Activated CD4-positive, alpha-beta memory T cell treated with anti-CD3 and anti-CD28 coated beads, Interleukin-2, amount 10 ng/mL, durations not matched to agents 7 days and 5 days (primary cell): ENCODE measurements around the gene CLN6. TPM values are rescaled to one million over a fixed set of nuclear protein-coding genes. Genes with fewer than 3 reads are reported as not detected.
"Not testable (repeated sequence)": the region's sequence is repeated elsewhere in the genome, so short reads cannot be mapped to it uniquely, and the experiment has no call there.

Experiments
- CTCF ChIA-PET: fragments of 350-600 bp; sonication (Branson Sonifier 250); formaldehyde crosslinking; loops from one replicate; lab custom pipeline; 2021; ENCODE audit warnings: antibody characterized with exemption, inconsistent platforms; lab: Charles Lee
- POLR2A ChIA-PET: fragments of 350-600 bp; sonication (Branson Sonifier 250); formaldehyde crosslinking; loops from one replicate; lab custom pipeline; 2021; ENCODE audit warnings: antibody characterized with exemption; lab: Charles Lee
- DNase-seq: peaks from one replicate; pipeline ENCODE4 v3.0.0-alpha.2; 2020
- H3K27ac Mint-ChIP-seq: one replicate; pipeline ENCODE4 v1.8.0; 2021; ENCODE audit warnings: mild to moderate bottlenecking, mixed read lengths
- H3K27me3 Mint-ChIP-seq: one replicate; pipeline ENCODE4 v1.8.0; 2021; ENCODE audit warnings: mixed read lengths
- H3K36me3 Mint-ChIP-seq: one replicate; pipeline ENCODE4 v1.8.0; 2021; ENCODE audit warnings: low read depth, mixed read lengths
- H3K4me1 Mint-ChIP-seq: one replicate; pipeline ENCODE4 v1.8.0; 2021; ENCODE audit warnings: mixed read lengths
- H3K4me3 Mint-ChIP-seq: one replicate; pipeline ENCODE4 v1.8.0; 2021; ENCODE audit warnings: mild to moderate bottlenecking, mixed read lengths
- H3K9me3 Mint-ChIP-seq: one replicate; pipeline ENCODE4 v1.8.0; 2021; ENCODE audit warnings: mixed read lengths
- total RNA-seq, 2 experiments: library from RNA; stranded (reverse); gene quantifications; one replicate each; pipeline ENCODE4 v1.2.3, GENCODE V29; 2021

Gene CLN6
- total RNA-seq, 2 experiments from 2014 or later, result 40.0 to 41.3 TPM

GRCh38 chr15:68208136-68208535, 21.4 kb downstream of the CLN6 start:
- CTCF ChIA-PET, result no interaction called here
- Mint-ChIP-seq H3K27ac (peak overlapping the region; percentile 86), H3K4me3 (no peak overlapping the region), H3K9me3 (no peaks in the 10 kb centered on the region), H3K4me1 (peaks cover 46% of the 10 kb centered on the region), H3K27me3 (no peaks in the 10 kb centered on the region), H3K36me3 (no peaks in the 10 kb centered on the region)
- POLR2A ChIA-PET, result interaction anchor here (3.5 kb wide), 1 partner anchor 20 kb away, joined by 17 read pairs; the partner anchor contains the start of gene CLN6
- no peak for DNase-seq

- H3K9me3 Mint-ChIP-seq, result no peaks in the 10 kb centered on the region
- CTCF ChIA-PET, result no interaction called here
Measured at GRCh38 chr15:68207176-68207935, 22.2 kb downstream of the CLN6 start.

GRCh38 chr15:68206711-68207151, 22.8 kb downstream of the CLN6 start:
- no peaks in the 10 kb centered on the region for H3K27me3 Mint-ChIP-seq
- H3K4me1 Mint-ChIP-seq, result peaks cover 47% of the 10 kb centered on the region
- no peaks in the 10 kb centered on the region for H3K36me3 Mint-ChIP-seq
- H3K9me3 Mint-ChIP-seq, result no peaks in the 10 kb centered on the region
- no peak for DNase-seq
- ChIA-PET POLR2A (interaction anchor here (0.6 to 1.1 kb wide), 3 partner anchors 9 to 183 kb away, joined by 3 to 4 read pairs (median 3); partner anchors contain the start of gene CLN6), CTCF (no interaction called here)
- peak overlapping the region; percentile 54 for H3K27ac Mint-ChIP-seq
- H3K4me3 Mint-ChIP-seq, result no peak overlapping the region

More at GRCh38 chr15:68207176-68207935, 22.2 kb downstream of the CLN6 start:
- Mint-ChIP-seq H3K4me1 (peaks cover 46% of the 10 kb centered on the region), H3K4me3 (no peak overlapping the region), H3K27ac (peak overlapping the region; percentile 62), H3K27me3 (no peaks in the 10 kb centered on the region), H3K36me3 (no peaks in the 10 kb centered on the region)
- POLR2A ChIA-PET, result interaction anchor here (0.6 to 1.0 kb wide), 2 partner anchors 22 to 182 kb away, joined by 3 to 4 read pairs; partner anchors contain the start of gene CLN6
- no peak for DNase-seq

- Mint-ChIP-seq H3K27ac (peak overlapping the region; percentile 68), H3K4me1 (peaks cover 47% of the 10 kb centered on the region), H3K4me3 (peak overlapping the region; percentile 67), H3K9me3 (no peaks in the 10 kb centered on the region), H3K36me3 (no peaks in the 10 kb centered on the region), H3K27me3 (no peaks in the 10 kb centered on the region)
- CTCF ChIA-PET, result no interaction called here
- POLR2A ChIA-PET, result interaction anchor here (1.0 to 1.2 kb wide), 3 partner anchors 9 to 13 kb away, joined by 3 read pairs; no protein-coding TSS in a partner anchor
- DNase-seq, result no peak
Measured at GRCh38 chr15:68205954-68206539, 23.5 kb downstream of the CLN6 start.

- no peak for DNase-seq
- Mint-ChIP-seq H3K36me3 (no peaks in the 10 kb centered on the region), H3K27me3 (no peaks in the 10 kb centered on the region), H3K4me3 (peak overlapping the region; percentile 67), H3K9me3 (no peaks in the 10 kb centered on the region), H3K4me1 (peaks cover 45% of the 10 kb centered on the region), H3K27ac (peak overlapping the region; percentile 68)
- ChIA-PET POLR2A (interaction anchor here (1.0 to 1.2 kb wide), 3 partner anchors 8 to 12 kb away, joined by 3 read pairs; no protein-coding TSS in a partner anchor), CTCF (no interaction called here)
Measured at GRCh38 chr15:68205558-68205944, 24.0 kb downstream of the CLN6 start.

GRCh38 chr15:68204776-68205557, 24.6 kb downstream of the CLN6 start, which contains the start of gene CALML4:
Gene CALML4 (minus strand): TSS chr15:68205332. CDS start chr15:68205247, 85 bp downstream.
- Mint-ChIP-seq H3K9me3 (no peaks in the 10 kb centered on the region), H3K27ac (peak within 1 kb of the TSS; percentile 68), H3K4me1 (peaks cover 42% of the 10 kb centered on the region), H3K4me3 (peak within 1 kb of the TSS; percentile 67), H3K27me3 (no peaks in the 10 kb centered on the region), H3K36me3 (no peaks in the 10 kb centered on the region)
- ChIA-PET CTCF (no interaction called here), POLR2A (interaction anchor here (1.2 kb wide), 1 partner anchor 9 kb away, joined by 3 read pairs; no protein-coding TSS in a partner anchor)
- no peak for DNase-seq

GRCh38 chr15:68204361-68204760, 25.2 kb downstream of the CLN6 start:
- peaks cover 36% of the 10 kb centered on the region for H3K4me1 Mint-ChIP-seq
- H3K36me3 Mint-ChIP-seq, result no peaks in the 10 kb centered on the region
- POLR2A ChIA-PET, result no interaction called here
- H3K9me3 Mint-ChIP-seq, result no peaks in the 10 kb centered on the region
- no peak overlapping the region for H3K27ac Mint-ChIP-seq
- CTCF ChIA-PET, result no interaction called here
- no peak for DNase-seq
- H3K27me3 Mint-ChIP-seq, result no peaks in the 10 kb centered on the region
- peak overlapping the region; percentile 67 for H3K4me3 Mint-ChIP-seq

- Mint-ChIP-seq H3K4me1 (peaks cover 32% of the 10 kb centered on the region), H3K27ac (no peak overlapping the region), H3K36me3 (no peaks in the 10 kb centered on the region), H3K4me3 (no peak overlapping the region), H3K9me3 (no peaks in the 10 kb centered on the region), H3K27me3 (no peaks in the 10 kb centered on the region)
- DNase-seq, result no peak
- CTCF ChIA-PET, result no interaction called here
- POLR2A ChIA-PET, result no interaction called here
Measured at GRCh38 chr15:68203956-68204355, 25.6 kb downstream of the CLN6 start.

- no peak overlapping the region for H3K27ac Mint-ChIP-seq
- H3K4me3 Mint-ChIP-seq, result no peak overlapping the region
- DNase-seq, result no peak
- POLR2A ChIA-PET, result no interaction called here
- no peaks in the 10 kb centered on the region for H3K9me3 Mint-ChIP-seq
- CTCF ChIA-PET, result no interaction called here
- H3K27me3 Mint-ChIP-seq, result no peaks in the 10 kb centered on the region
- H3K4me1 Mint-ChIP-seq, result peaks cover 27% of the 10 kb centered on the region
- H3K36me3 Mint-ChIP-seq, result no peaks in the 10 kb centered on the region
Measured at GRCh38 chr15:68203486-68203885, 26.0 kb downstream of the CLN6 start.

GRCh38 chr15:68202994-68203393, 26.5 kb downstream of the CLN6 start:
- H3K36me3 Mint-ChIP-seq, POLR2A ChIA-PET, H3K9me3 Mint-ChIP-seq, CTCF ChIA-PET, H3K27ac Mint-ChIP-seq, H3K4me3 Mint-ChIP-seq, DNase-seq, H3K27me3 Mint-ChIP-seq: not testable (repeated sequence)
- H3K4me1 Mint-ChIP-seq, result peaks cover 25% of the 10 kb centered on the region

- no peaks in the 10 kb centered on the region for H3K27me3 Mint-ChIP-seq
- CTCF ChIA-PET, result no interaction called here
- no peak overlapping the region for H3K4me3 Mint-ChIP-seq
- POLR2A ChIA-PET, result no interaction called here
- H3K27ac Mint-ChIP-seq, result no peak overlapping the region
- H3K9me3 Mint-ChIP-seq, result no peaks in the 10 kb centered on the region
- no peak for DNase-seq
- H3K4me1 Mint-ChIP-seq, result peaks cover 20% of the 10 kb centered on the region
- peaks cover 4% of the 10 kb centered on the region for H3K36me3 Mint-ChIP-seq
Measured at GRCh38 chr15:68201879-68202261, 27.7 kb downstream of the CLN6 start.

- H3K36me3 Mint-ChIP-seq, result peaks cover 4% of the 10 kb centered on the region
- no peak overlapping the region for H3K27ac Mint-ChIP-seq
- no peak for DNase-seq
- no peaks in the 10 kb centered on the region for H3K9me3 Mint-ChIP-seq
- H3K27me3 Mint-ChIP-seq, result no peaks in the 10 kb centered on the region
- H3K4me1 Mint-ChIP-seq, result peaks cover 15% of the 10 kb centered on the region
- POLR2A ChIA-PET, result no interaction called here
- CTCF ChIA-PET, result no interaction called here
- no peak overlapping the region for H3K4me3 Mint-ChIP-seq
Measured at GRCh38 chr15:68201153-68201878, 28.2 kb downstream of the CLN6 start.
